Measurements from ENCODE around the gene DTX1. TPM values are rescaled to one million over a fixed set of nuclear protein-coding genes. Genes with fewer than 3 reads are reported as not detected.
"Not testable (repeated sequence)": the region's sequence is repeated elsewhere in the genome, so short reads cannot be mapped to it uniquely, and the experiment has no call there.

Gene DTX1
- total RNA-seq, 1 donor: 5.2 TPM

DNA sequence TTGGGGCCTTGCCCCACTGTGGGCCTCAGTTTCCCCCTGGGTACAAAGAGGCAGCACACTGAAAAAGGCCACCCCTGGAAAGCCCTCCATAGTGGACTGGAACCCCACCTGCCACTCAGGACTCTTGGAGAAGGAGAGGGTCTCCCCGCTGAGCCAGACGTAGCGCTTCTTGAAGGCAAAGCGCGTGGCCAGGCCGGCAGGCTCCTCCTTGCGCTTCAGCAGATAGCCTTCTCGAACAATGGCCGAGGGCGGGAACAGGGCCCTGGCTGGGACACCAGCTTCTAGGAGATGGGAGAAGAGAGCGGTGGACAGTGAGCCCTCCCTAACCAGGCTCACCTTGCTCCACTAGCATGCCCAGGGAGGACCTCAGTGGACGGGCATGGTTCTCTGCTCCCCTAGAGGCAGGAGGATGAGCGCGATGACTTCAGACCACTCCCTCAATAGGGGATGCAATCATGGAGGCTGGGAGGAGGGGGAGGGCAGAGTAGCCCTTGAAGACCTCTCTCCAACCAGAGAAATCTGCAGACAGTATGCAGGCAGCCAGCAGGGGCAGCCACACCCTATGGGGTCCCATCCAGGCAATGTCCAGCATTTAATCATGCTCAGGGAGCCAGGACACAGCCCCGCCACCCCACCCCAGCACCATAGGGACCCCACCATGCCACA lies 49.2 kb downstream of the DTX1 start:
- Histone ChIP-seq H3K4me3 (ENCODE audit: low read length) (no peak overlapping the region), H3K27me3 (ENCODE audit: insufficient read depth, low read length) (no peaks in the 10 kb centered on the region), H3K9me3 (ENCODE audit: low read depth, low read length) (no peaks in the 10 kb centered on the region), H3K4me1 (ENCODE audit: insufficient read depth, low read length) (no peaks in the 10 kb centered on the region)

DNA sequence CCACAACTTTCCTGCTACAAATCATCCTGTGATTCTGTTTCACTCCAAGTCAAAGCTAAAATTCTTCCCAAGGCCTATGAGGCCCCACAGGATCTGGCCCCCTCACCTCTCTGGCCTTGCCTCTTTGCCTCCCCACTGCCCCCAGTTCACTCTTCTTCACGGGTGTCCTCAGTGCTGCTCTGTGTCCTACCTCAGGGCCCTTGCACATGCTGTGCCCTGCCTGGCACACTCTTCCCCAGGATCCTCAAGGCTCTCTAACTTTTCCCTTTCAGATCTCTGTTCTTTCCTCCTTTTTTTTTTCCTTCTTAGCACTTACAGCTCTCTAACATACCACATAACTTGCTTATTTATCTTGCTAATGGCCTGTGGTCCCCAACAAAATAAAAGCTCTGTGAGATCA lies 49.8 kb downstream of the DTX1 start:
- Histone ChIP-seq H3K4me3 (ENCODE audit: low read length) (no peak overlapping the region), H3K4me1 (ENCODE audit: insufficient read depth, low read length) (no peaks in the 10 kb centered on the region)

DNA sequence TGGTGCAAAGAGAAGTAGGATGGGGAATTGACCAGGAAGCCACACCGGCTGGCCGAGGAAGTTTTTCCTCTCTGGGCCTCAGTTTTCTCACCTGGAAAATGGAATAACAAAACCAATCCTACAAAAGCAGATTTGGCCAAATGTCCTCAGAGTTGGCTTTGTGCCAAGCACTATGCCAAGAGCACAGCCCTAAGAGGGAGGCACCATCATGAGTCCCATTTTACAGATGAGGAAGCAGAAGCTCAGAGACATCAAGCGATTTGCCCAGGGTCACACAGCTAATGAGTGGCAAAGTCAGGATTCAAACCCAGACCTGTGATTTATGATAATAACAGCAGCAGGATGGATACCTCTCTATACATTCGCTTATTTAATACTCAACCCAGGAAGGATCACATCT lies 51.8 kb downstream of the DTX1 start:
- H3K27me3 ChIP-seq (ENCODE audit: insufficient read depth, low read length): no peaks in the 10 kb centered on the region
- H3K9me3 ChIP-seq (ENCODE audit: low read depth, low read length): no peaks in the 10 kb centered on the region
- no peaks in the 10 kb centered on the region for H3K4me1 ChIP-seq (ENCODE audit: insufficient read depth, low read length)
- no peak overlapping the region for H3K4me3 ChIP-seq (ENCODE audit: low read length)

More for the DNA sequence above, 49.8 kb downstream of the DTX1 start:
- H3K27me3 ChIP-seq (ENCODE audit: insufficient read depth, low read length): no peaks in the 10 kb centered on the region
- H3K9me3 ChIP-seq (ENCODE audit: low read depth, low read length): no peaks in the 10 kb centered on the region

DNA sequence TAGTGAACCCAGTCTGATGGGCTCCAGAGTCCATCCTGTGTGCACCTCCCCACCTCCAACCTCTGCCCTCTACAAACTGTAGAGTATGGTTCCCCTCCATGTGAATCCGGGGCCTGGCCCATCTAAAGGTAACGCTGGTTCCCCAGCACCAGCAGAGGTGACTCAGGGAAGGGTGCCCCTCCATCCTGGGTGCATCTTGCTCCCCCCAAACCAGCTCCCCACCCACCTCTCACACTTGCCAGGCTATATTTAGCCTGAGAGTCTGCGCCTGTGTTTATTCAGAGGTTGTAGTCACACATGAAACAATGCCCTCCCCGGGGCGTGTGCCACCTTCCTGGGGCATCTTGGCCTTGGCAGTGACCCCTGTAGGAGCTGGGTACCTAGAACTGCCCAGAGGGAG lies 52.8 kb downstream of the DTX1 start:
- Histone ChIP-seq H3K4me1 (ENCODE audit: insufficient read depth, low read length) (no peaks in the 10 kb centered on the region), H3K9me3 (ENCODE audit: low read depth, low read length) (no peaks in the 10 kb centered on the region), H3K4me3 (ENCODE audit: low read length) (no peak overlapping the region), H3K27me3 (ENCODE audit: insufficient read depth, low read length) (no peaks in the 10 kb centered on the region)

DNA sequence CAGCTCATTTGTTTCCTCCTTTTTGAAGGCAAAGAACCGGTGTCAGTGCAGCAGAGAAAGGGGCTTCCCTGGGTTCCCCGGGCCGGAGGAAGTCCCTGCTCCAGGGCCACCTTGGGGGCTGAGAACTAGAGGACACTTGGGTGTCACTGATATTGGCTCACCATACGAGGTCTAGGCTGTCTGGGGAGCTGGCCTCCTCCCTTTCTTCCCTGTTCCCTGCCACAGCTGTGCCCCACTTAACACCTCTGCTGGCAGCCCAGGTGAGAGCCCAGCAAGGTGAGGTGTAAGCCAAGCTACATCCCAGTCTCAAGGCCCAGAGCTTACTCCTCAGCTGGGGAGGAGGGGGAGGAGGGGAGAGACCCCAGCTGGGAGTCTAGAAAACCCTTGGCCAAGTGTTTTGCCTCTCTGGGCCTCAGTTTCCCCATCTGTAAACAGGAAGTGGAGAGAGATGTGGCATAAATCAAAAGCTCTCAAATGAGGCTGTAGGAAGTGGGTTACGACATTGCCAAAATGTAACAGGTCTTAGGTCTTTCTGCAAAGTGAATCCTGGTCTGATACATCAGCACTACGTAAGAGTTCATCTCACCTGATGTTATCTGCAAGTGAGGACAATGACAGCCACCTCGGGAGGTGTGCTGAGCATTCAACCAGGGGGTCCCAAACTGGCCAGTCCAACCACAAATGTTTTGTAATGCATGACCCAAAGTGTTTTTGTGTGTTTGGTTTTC lies 53.5 kb downstream of the DTX1 start:
- H3K4me1 ChIP-seq (ENCODE audit: insufficient read depth, low read length): no peaks in the 10 kb centered on the region
- H3K27me3 ChIP-seq (ENCODE audit: insufficient read depth, low read length): no peaks in the 10 kb centered on the region
- no peak overlapping the region for H3K4me3 ChIP-seq (ENCODE audit: low read length)
- H3K9me3 ChIP-seq (ENCODE audit: low read depth, low read length): no peaks in the 10 kb centered on the region

DNA sequence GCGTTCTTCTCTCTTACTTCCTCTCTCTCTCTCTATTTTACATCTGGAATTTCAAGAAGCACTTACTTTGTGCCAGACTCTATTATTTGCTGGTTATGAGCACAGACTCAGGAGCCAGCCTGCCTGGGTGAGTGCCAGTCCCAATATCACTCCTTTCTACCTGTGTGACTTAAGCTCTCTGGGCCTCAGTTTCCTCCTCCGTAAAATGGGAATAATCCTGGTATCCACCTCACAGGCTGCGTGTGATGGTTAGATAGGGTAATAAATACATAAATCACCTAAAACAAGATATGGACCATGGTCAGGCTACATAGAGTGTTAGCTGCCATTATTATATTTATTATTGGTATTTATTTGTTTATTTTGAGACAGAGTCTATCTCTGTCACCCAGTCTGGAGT lies 54.7 kb downstream of the DTX1 start:
- Histone ChIP-seq H3K4me3 (ENCODE audit: low read length) (no peak overlapping the region), H3K27me3 (ENCODE audit: insufficient read depth, low read length) (no peaks in the 10 kb centered on the region), H3K9me3 (ENCODE audit: low read depth, low read length) (no peaks in the 10 kb centered on the region), H3K4me1 (ENCODE audit: insufficient read depth, low read length) (no peaks in the 10 kb centered on the region)

DNA sequence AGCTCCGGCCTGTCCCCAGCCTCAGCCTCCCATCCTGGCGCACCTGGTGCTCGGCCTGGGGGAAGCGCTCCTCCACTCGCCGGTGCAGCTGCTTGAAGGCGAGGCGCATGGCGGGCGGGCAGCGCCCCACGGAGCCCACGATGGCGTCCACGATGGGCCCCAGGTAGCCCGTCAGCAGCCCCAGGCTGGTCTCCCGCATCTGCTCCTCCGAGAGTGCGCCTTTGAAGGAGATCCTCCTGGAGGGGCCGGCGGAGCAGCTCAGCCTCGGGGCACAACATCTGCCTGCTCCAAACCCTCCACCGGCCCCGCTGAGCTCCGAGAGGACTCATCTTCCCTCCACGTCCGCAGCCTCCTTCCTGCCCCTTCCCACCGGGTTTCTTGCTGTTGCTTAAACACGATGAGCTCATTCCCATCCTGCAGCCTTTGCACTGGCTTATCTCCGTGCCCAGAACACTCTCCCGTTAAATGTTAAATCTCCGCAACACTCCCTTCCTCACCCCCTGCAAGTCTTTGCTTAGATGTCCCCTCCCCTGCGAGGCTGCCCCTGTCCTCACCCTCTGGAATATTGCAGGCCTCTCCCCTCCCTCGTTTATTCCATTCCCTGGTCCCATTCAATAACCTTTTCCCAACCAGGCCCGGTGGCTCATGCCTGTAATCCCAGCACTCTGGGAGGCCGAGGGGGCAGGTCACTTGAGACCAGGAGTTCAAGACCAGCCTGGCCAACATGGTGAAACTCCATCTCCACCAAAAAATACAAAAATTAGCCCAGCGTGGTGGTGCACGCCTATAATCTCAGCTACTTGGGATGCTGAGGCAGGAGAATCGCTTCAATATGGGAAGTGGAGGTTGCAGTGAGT lies 55.7 kb downstream of the DTX1 start:
- Histone ChIP-seq H3K4me3 (ENCODE audit: low read length) (no peak overlapping the region), H3K9me3 (ENCODE audit: low read depth, low read length) (no peaks in the 10 kb centered on the region), H3K27me3 (ENCODE audit: insufficient read depth, low read length) (no peaks in the 10 kb centered on the region), H3K4me1 (ENCODE audit: insufficient read depth, low read length) (no peaks in the 10 kb centered on the region)

DNA sequence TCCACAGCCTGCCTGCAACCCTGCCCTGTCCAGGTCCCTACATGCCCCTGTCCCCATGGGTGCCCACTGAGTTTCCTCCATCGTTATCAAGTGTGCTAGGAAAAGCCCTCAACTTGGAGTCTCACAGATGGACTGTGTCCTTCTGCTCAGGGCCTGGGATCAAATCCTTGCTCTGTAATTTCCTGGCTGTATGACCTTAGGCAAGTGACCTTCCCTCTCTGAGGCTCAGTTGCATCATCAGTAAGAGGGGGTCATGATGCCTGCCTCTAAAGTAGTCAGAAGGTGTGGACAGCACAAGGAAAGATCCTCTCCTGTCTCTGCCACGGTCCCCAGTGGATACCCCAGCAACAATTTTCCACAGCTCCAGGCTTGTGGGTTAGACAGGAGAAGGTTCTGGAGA lies 56.9 kb downstream of the DTX1 start:
- Histone ChIP-seq H3K9me3 (ENCODE audit: low read depth, low read length) (no peaks in the 10 kb centered on the region), H3K4me3 (ENCODE audit: low read length) (no peak overlapping the region), H3K4me1 (ENCODE audit: insufficient read depth, low read length) (no peaks in the 10 kb centered on the region), H3K27me3 (ENCODE audit: insufficient read depth, low read length) (no peaks in the 10 kb centered on the region)

DNA sequence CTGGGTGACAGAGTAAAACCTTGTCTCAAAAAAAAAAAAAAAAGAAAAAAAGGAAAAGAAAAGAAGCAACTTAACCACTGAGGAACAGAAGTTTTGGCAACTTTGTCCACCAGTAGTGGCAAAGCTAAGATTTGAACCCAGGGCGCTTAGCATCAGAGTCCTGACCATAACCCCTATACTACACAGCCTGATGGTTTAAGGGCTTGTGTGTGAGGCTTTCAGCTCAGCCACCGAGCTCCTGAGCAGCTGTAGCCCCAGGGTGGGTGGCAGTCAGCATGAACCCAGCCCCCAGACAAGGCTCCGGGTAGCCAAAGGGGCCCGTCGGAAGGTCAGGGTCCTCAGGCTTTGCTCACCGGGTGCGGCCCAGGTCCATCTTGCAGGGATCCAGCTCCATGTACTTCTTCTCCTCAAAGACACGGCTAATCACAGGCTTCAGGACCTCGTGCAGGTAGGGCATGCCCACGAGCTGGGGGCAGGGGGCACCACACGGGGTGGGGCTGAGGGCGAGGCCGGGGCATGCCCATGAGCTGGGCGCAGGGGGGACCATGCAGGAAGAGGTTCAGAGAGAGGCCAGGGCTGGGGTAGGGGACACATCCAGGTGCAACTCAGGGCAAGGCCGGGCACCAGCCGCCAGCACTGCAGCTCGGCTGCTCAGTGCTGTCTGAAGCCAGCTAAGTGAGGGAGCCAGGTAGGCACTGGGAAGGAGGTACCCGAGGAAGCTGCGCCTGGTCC lies 58.1 kb downstream of the DTX1 start:
- H3K27me3 ChIP-seq (ENCODE audit: insufficient read depth, low read length): no peaks in the 10 kb centered on the region
- no peaks in the 10 kb centered on the region for H3K4me1 ChIP-seq (ENCODE audit: insufficient read depth, low read length)
- H3K9me3 ChIP-seq (ENCODE audit: low read depth, low read length): no peaks in the 10 kb centered on the region
- no peak overlapping the region for H3K4me3 ChIP-seq (ENCODE audit: low read length)

DNA sequence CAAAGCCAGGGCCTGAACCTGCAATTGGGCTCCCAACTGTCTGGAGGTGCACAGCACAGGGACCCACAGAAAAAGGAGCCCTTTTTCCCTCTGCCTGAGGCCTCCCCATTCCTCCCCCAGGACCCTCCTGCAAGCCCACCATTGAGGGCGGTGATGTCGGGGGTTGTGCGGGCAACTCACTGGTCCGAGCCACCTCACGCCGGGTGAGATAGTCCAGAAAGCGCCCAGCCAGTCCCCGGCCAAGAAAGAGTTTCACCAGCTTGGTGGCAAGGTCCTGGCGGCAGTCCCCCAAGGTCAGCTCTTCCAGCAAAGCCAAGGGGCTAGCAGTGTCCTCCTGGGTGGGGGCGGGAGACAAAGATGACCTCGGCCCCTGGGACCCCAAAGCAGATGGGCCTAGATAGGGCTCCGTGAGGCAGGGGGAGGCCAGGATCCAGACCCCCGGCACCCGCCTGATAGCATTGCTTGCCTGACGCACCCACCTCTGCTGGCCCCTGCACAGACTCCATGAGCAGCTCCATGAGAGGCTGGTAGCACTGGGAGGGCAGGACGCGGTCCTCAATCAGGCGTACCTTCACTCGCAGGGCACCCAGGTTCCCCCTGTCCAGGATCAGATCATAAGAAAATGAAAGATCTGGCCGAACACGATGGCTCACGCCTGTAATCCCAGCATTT lies 59.1 kb downstream of the DTX1 start:
- Histone ChIP-seq H3K9me3 (ENCODE audit: low read depth, low read length) (no peaks in the 10 kb centered on the region), H3K4me1 (ENCODE audit: insufficient read depth, low read length) (no peaks in the 10 kb centered on the region), H3K4me3 (ENCODE audit: low read length) (no peak overlapping the region), H3K27me3 (ENCODE audit: insufficient read depth, low read length) (no peaks in the 10 kb centered on the region)

DNA sequence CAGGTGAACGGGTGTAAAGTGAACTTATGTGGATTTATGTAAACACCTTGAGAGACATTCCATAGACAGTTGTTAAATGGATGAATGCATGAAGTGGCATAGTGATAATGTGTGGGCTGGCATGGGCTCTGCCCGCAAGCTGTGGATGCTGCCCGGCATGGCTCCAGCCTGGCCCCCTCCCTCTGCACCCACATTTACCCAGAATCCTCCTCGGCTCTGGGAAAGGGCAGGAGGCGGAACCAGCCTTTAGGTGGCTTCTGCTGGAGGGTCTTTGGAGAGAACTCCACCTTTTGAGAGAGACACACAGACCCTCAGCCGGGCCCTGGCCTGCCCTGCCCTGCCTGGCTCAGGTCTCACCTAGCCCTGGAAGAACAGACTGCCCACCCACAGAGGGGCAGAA lies 60.3 kb downstream of the DTX1 start:
- no peaks in the 10 kb centered on the region for H3K27me3 ChIP-seq (ENCODE audit: insufficient read depth, low read length)
- H3K9me3 ChIP-seq (ENCODE audit: low read depth, low read length): no peaks in the 10 kb centered on the region
- no peak overlapping the region for H3K4me3 ChIP-seq (ENCODE audit: low read length)
- H3K4me1 ChIP-seq (ENCODE audit: insufficient read depth, low read length): no peaks in the 10 kb centered on the region

DNA sequence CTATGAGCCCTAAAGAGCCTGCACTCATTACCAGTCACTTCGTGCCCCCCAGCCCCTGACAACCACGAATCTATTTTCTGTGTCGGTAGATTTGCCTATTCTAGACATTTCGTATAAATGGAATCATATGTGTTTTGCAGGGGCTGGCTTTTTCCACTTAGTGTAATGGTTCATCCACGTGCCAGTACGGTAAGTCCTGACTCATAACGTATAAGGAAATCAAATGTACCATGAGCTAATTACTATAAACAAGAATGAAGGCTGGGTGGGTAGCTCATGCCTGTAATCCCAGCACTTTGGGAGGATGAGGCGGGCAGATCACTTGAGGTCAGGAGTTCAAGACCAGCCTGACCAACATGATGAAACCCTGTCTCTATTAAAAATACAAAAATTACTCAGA lies 61.2 kb downstream of the DTX1 start:
- H3K27me3 ChIP-seq (ENCODE audit: insufficient read depth, low read length); H3K9me3 ChIP-seq (ENCODE audit: low read depth, low read length); H3K4me1 ChIP-seq (ENCODE audit: insufficient read depth, low read length); H3K4me3 ChIP-seq (ENCODE audit: low read length): not testable (repeated sequence)

DNA sequence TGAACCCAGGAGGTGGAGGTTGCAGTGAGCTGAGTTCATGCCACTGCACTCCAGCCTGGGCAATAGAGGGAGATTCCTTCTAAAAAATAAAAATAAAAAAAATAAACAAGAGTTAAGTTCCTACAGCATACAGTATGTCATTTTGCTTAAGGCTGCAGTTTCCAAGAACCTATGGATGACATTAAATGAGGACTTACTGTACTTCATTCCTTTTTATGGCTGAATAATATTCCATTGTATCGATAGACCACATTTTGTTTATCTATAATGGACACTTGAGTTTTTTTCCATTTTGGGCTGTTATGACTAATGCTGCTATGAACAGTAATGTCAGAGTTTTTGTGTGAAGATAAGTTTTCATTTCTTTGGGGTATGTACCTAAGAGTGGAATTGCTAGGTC lies 61.6 kb downstream of the DTX1 start:
- Histone ChIP-seq H3K27me3 (ENCODE audit: insufficient read depth, low read length) (no peaks in the 10 kb centered on the region), H3K4me1 (ENCODE audit: insufficient read depth, low read length) (no peaks in the 10 kb centered on the region), H3K9me3 (ENCODE audit: low read depth, low read length) (no peaks in the 10 kb centered on the region), H3K4me3 (ENCODE audit: low read length) (no peak overlapping the region)

DNA sequence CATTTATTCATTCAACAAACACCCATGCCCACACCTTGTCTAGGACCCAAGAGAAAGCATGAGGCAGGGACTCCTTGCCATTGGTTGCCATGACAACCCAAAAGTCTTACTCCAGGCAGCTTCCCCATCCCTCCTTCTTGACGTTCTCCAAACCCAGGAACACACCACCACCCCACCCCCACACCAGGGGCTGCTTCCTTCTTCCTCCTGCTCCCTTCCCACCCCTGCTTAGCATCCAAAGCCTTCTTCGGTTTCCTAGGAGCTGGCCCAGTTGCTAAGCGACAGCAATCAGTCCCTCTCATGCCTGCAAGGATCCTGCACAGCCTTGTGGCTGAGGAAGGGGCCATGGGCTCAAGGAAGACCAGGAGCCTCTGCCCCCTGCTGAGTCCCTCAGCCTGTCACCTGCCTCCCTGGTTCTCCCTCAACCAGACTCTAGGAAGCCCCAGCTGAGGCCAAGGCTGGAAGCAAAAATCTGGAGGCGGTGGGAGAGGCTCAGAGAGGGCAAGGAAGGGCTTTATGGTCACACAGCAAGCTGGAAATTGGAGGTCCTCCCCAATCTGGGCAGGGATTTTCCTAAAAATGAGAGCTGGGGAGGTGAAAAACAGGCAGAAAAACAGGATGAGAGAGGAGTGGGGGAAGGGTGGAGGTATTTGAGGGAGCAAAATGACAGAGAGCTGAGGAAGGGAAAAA lies 63.6 kb downstream of the DTX1 start:
- Histone ChIP-seq H3K27me3 (ENCODE audit: insufficient read depth, low read length) (no peaks in the 10 kb centered on the region), H3K4me1 (ENCODE audit: insufficient read depth, low read length) (no peaks in the 10 kb centered on the region), H3K9me3 (ENCODE audit: low read depth, low read length) (no peaks in the 10 kb centered on the region), H3K4me3 (ENCODE audit: low read length) (no peak overlapping the region)
